RWPE2 (cell line): ENCODE results near the gene CENPK.

Experiments used
- ATAC-seq: fragments of 200-7000 bp; cut with Tn5 transposase; 3 replicates; pipeline ENCODE4 v1.9.1; 2021; ENCODE audit warnings: low read depth
- DNase-seq: peaks from one replicate; pipeline ENCODE4 v3.0.0-alpha.2; 2020; ENCODE audit warnings: low spot score
- H3K27ac ChIP-seq: fragments of 450-650 bp; 2 replicates; pipeline ENCODE4 v1.5.1; 2017; ENCODE audit warnings: mild to moderate bottlenecking; ENCODE audit not compliant: poor library complexity, severe bottlenecking
- H3K27me3 ChIP-seq: fragments of 250-450 bp; sonication (Bioruptor Pico); 2 replicates; pipeline ENCODE4 v1.5.1; 2021; ENCODE audit warnings: mild to moderate bottlenecking, moderate library complexity; ENCODE audit not compliant: insufficient read depth, poor library complexity, severe bottlenecking
- H3K36me3 ChIP-seq: fragments of 250-450 bp; sonication (Bioruptor Pico); 2 replicates; pipeline ENCODE4 v1.5.1; 2020; ENCODE audit warnings: low read depth, mild to moderate bottlenecking, moderate library complexity
- H3K4me1 ChIP-seq: fragments of 250-450 bp; sonication (Bioruptor Pico); 2 replicates; pipeline ENCODE4 v1.5.1; 2021; ENCODE audit warnings: mild to moderate bottlenecking, moderate library complexity; ENCODE audit not compliant: insufficient read depth, poor library complexity, severe bottlenecking
- H3K4me3 ChIP-seq: fragments of 250-450 bp; sonication (Bioruptor Pico); 2 replicates; pipeline ENCODE4 v1.5.1; 2021; ENCODE audit warnings: mild to moderate bottlenecking, moderate library complexity; ENCODE audit not compliant: severe bottlenecking
- H3K9me3 ChIP-seq: fragments of 250-450 bp; sonication (Bioruptor Pico); 2 replicates; pipeline ENCODE4 v1.5.1; 2021; ENCODE audit warnings: mild to moderate bottlenecking, moderate library complexity; ENCODE audit not compliant: severe bottlenecking
- TF ChIP-seq, protein P1 (sequence below): fragments of 450-650 bp; IDR thresholded peaks from one replicate; pipeline ENCODE4 v1.5.1; 2017; ENCODE audit warnings: mild to moderate bottlenecking, moderate library complexity; ENCODE audit not compliant: poor library complexity, severe bottlenecking

The CENPK gene

GRCh38 chr5:65475895-65476294 is 87.1 kb downstream of the CENPK start:
- H3K4me1 ChIP-seq, result peaks cover 28% of the 10 kb centered on the region
- ATAC-seq (no peak), DNase-seq (no peak)
- H3K4me3 ChIP-seq, result no peak overlapping the region
- H3K27me3 ChIP-seq, result no peaks in the 10 kb centered on the region
- H3K27ac ChIP-seq, result no peak overlapping the region
- H3K36me3 ChIP-seq, result peaks cover 23% of the 10 kb centered on the region
- H3K9me3 ChIP-seq, result no peaks in the 10 kb centered on the region
- TF ChIP-seq, protein P1, sequence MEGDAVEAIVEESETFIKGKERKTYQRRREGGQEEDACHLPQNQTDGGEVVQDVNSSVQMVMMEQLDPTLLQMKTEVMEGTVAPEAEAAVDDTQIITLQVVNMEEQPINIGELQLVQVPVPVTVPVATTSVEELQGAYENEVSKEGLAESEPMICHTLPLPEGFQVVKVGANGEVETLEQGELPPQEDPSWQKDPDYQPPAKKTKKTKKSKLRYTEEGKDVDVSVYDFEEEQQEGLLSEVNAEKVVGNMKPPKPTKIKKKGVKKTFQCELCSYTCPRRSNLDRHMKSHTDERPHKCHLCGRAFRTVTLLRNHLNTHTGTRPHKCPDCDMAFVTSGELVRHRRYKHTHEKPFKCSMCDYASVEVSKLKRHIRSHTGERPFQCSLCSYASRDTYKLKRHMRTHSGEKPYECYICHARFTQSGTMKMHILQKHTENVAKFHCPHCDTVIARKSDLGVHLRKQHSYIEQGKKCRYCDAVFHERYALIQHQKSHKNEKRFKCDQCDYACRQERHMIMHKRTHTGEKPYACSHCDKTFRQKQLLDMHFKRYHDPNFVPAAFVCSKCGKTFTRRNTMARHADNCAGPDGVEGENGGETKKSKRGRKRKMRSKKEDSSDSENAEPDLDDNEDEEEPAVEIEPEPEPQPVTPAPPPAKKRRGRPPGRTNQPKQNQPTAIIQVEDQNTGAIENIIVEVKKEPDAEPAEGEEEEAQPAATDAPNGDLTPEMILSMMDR, result no peak

DNA sequence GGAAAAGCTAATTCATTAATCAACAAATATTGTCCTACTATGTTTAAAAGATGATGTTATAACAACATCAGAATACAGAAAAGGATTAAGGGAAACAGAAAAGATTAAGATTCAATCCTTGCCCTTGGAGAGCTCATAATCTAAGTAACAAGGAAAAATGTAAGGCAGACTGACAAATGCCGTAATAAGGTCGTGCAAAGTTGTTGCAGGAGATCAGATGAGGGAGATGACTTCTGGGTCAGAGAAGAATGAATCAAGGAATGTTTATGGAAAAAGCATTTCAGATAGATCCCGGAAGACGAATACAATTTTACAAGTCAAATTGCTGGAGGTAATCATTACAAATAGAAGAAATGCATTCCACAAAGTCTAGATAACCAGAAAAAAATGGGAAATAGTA is 87.6 kb downstream of the CENPK start:
- peaks cover 29% of the 10 kb centered on the region for H3K36me3 ChIP-seq
- DNase-seq, result no peak
- H3K9me3 ChIP-seq, result no peaks in the 10 kb centered on the region
- no peak overlapping the region for H3K4me3 ChIP-seq
- ATAC-seq, result no peak
- H3K27ac ChIP-seq, result no peak overlapping the region
- H3K4me1 ChIP-seq, result peaks cover 28% of the 10 kb centered on the region
- H3K27me3 ChIP-seq, result no peaks in the 10 kb centered on the region
- TF ChIP-seq, protein P1, result no peak

DNA sequence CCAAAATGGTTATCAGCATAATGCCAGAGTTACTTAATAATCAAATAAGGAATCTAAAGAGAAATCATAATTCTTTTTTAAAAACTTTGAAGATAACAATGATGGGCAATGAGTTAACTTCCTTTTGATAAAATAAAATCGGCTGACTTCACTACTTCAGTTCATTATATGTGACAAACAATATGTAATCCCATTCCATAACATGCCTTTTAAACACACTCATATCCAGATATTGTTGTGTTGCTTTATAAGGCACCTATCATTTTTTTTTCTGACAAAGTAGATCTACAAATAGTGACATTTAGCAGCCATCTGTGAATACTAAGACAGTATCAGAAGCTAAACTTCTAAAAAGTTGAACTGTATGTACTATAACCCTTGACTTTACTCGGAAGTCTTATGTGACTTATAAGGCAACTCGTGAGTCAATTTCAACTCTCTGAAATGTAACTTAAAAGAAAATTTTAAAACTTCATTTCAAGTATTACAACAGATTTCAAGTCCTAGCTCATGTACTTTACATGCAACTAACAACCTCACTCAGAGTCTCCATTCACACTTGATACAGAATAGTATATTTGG is 88.7 kb downstream of the CENPK start:
- no peak for ATAC-seq
- TF ChIP-seq, protein P1, result no peak
- Histone ChIP-seq H3K36me3 (peaks cover 40% of the 10 kb centered on the region), H3K9me3 (no peaks in the 10 kb centered on the region), H3K4me3 (no peak overlapping the region), H3K27ac (no peak overlapping the region), H3K4me1 (peaks cover 38% of the 10 kb centered on the region), H3K27me3 (no peaks in the 10 kb centered on the region)
- DNase-seq, result no peak

- TF ChIP-seq, protein P1, result no peak
- Histone ChIP-seq H3K27me3 (no peaks in the 10 kb centered on the region), H3K36me3 (peaks cover 48% of the 10 kb centered on the region), H3K4me3 (no peak overlapping the region), H3K9me3 (no peaks in the 10 kb centered on the region), H3K4me1 (peaks cover 22% of the 10 kb centered on the region), H3K27ac (no peak overlapping the region)
- no peak for ATAC-seq
- no peak for DNase-seq
Observed at GRCh38 chr5:65468633-65469032, 94.3 kb downstream of the CENPK start.
